NCI-H748 (cell line): ENCODE measurements around the gene TP53.
A peak's percentile ranks its signal among the peaks of the same experiment; 100 is the strongest.
"Not testable (repeated sequence)": the region's sequence is repeated elsewhere in the genome, so short reads cannot be mapped to it uniquely, and the experiment has no call there.

Source experiments
- DNase-seq: peaks from one replicate; lab custom pipeline; 2025; ENCODE audit not compliant: unreplicated experiment; lab: John Stamatoyannopoulos, UW

TP53 gene

DNA sequence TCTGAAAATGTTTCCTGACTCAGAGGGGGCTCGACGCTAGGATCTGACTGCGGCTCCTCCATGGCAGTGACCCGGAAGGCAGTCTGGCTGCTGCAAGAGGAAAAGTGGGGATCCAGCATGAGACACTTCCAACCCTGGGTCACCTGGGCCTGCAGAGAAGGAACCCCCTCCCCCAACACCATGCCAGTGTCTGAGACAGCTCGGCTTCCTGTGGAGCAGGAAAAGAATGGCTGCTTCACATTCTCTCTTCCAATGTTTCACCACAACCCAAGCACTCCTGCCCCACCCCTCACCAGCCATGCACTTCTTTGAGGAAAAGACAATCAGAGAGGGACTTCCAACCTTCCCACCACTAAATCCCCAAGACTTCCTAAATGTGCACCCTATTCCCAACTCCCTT lies 10.8 kb downstream of the TP53 start:
- no peak for DNase-seq

DNA sequence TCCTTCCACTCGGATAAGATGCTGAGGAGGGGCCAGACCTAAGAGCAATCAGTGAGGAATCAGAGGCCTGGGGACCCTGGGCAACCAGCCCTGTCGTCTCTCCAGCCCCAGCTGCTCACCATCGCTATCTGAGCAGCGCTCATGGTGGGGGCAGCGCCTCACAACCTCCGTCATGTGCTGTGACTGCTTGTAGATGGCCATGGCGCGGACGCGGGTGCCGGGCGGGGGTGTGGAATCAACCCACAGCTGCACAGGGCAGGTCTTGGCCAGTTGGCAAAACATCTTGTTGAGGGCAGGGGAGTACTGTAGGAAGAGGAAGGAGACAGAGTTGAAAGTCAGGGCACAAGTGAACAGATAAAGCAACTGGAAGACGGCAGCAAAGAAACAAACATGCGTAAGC lies 12.4 kb downstream of the TP53 start:
- no peak for DNase-seq

DNA sequence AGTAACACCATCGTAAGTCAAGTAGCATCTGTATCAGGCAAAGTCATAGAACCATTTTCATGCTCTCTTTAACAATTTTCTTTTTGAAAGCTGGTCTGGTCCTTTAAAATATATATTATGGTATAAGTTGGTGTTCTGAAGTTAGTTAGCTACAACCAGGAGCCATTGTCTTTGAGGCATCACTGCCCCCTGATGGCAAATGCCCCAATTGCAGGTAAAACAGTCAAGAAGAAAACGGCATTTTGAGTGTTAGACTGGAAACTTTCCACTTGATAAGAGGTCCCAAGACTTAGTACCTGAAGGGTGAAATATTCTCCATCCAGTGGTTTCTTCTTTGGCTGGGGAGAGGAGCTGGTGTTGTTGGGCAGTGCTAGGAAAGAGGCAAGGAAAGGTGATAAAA lies 14.1 kb downstream of the TP53 start:
- peak; percentile 16 for DNase-seq

DNA sequence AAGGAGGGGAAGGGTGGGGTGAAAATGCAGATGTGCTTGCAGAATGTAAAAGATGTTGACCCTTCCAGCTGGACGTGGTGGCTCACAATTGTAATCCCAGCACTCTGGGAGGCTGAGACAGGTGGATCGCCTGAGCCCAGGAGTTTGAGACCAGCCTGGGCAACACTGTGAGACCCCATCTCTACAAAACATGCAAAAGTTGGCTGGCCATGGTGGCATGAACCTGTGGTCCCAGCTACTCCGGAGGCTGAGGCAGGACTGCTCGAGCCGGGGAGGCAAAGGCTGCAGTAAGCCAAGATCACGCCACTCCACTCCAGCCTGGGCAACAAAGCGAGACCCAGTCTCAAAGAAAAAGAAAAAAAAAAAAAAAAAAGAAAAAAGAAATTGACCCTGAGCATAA lies 18.8 kb downstream of the TP53 start:
- DNase-seq, result no peak

DNA sequence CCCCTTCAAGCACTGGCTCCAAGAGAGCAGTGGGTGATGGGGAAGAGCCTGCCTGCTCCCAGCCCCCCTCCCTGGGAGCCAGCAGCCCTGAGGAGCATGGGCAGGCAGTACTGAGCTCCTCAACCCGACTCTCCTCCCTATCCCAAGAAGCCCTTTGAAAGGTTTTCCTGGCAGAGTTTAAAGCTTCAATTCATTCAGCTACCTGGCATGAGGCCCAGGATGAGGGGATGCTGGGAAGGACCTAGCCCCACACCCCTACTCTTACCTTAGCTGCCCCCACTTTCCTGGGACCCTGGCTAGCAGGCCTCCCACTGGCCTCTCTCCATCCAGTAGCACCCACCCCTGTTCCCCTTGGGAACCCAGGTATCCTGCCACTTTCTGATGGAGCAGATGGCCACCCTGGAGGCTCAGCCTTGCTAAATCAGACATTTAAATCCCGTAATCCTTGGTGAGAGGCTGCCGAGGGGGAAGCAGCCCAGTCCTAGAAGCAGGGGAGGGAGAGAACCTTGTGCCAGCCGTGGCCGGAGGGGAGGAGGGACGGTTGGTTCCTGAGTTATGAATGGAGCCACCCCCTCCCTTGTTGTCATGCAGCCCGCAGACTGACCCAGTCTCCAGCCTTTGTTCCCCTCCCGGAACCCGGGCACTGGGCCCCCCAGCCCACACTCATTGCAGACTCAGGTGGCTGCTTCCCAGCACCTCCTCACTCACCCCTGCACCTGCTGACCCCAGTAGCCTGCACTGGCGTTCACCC lies 19.5 kb downstream of the TP53 start:
- no peak for DNase-seq

DNA sequence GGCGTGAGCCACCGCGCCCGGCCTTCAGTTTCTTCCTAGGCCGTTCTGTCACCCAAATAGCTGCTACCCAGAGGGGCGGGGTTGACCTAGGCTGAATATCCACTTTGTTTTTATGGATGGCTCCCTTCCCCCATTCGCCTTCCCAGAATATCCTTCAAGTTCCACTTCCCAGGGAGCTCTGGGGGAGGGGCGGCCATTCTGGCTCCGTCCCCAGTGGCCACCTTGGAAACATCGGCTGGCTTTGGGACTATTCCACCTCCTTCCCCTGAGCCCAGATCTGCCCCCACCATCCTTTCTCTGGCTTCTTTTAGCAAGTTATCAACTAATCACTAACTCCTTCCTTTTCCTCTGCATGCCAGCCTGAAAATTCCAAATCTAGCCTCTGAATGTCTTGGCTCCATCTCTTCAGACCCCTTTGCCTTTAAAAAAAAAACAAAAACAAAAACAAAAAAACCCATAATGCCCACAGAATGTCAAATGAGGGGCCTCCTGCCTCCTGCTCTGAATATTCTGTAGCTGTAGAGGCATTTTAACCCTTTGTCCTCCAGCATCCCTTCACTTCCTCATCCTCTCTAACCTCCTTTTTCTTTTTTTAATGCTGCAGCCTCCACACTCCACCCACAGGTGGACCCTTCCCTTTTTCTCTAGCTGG lies 30.2 kb downstream of the TP53 start:
- DNase-seq, result no peak

DNA sequence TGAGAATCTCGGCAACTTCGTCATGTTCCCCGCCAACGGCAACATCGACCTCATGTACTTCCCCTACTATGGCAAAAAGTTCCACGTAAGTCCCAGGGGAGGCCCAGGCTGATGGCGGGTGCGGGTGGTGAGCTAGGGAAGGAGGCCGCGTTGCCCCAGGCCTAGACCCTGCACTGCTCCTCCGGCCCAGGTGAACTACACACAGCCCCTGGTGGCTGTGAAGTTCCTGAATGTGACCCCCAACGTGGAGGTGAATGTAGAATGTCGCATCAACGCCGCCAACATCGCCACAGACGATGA lies 31.8 kb downstream of the TP53 start:
- DNase-seq, result no peak

DNA sequence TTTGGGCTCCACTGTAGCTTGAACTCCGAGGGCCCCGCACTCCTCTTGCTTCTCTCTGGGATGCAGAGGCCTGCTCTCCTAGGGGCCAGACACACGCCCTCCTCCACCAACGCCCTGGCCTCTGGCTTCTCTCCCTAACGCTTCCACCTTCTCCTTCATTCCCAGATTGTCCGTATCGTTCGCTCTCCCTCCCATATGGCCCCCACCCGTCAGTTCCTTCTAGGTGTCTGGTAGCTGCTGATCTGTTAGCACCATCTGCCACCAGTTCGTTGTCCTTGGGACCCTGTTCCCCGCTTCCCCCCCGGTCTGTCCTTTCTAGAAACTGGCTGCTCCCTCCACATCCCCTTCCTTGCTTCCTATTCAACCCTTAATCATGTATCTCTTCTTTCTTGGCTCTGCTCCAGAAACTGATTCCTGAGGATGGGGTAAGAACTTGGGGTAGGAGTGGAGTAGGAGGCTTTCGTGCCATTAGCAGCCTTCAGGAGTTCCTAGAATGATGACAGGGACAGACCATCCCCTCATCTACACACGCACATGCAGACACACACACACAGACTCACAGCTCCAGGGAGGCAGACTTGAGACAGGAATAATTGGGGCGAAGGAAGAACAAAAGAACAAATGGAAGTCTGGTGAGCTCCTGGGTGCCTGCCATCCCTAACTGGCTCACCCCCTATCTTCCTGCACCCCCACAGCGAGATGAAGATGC lies 32.3 kb downstream of the TP53 start:
- DNase-seq, result no peak

DNA sequence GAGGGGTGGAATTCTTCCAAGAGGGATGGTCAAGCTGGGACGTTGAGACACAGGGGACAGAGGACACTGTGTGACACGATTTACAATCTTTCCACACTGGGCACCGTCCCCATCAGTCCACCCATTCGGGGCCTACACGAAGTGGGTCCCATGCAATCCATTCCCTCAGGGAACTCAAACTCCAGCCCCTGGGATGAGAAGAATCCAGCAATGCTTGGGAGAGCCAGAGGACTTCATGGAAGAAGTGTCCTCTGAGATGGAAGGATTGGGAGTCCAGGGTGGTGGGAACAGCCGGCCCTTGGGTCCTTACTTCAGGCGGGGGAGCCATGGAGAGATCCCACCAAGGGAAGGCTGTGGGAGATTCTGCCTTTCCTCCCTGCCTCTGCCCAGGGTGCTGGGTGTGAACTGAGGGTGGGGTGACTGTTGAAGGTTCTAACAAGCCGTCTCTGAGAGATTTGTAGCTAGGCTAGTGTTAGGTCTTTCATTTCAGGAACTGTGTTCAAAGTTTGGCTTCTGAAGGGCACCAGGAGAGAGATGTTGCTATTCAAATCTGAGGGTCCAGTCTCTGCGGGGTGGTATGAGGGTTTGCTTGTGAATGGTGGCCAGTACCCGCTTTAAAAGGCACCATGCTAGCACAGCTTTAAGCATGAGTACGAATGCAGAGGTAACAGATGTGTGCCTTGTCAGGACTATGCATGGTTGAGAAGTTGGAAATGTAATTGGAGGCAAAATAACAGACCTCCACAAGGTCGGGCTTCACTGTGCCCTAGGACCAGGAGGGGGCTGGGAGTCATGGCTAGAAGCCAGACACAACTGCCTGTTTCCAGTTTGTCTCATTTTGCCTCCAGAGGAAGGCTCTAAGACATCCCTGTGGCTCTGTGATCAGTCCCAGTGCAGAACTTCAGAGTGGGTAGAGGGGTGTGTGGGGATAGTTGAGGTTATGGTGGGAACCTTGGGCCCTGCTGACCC lies 34.6 kb downstream of the TP53 start:
- DNase-seq, result no peak

DNA sequence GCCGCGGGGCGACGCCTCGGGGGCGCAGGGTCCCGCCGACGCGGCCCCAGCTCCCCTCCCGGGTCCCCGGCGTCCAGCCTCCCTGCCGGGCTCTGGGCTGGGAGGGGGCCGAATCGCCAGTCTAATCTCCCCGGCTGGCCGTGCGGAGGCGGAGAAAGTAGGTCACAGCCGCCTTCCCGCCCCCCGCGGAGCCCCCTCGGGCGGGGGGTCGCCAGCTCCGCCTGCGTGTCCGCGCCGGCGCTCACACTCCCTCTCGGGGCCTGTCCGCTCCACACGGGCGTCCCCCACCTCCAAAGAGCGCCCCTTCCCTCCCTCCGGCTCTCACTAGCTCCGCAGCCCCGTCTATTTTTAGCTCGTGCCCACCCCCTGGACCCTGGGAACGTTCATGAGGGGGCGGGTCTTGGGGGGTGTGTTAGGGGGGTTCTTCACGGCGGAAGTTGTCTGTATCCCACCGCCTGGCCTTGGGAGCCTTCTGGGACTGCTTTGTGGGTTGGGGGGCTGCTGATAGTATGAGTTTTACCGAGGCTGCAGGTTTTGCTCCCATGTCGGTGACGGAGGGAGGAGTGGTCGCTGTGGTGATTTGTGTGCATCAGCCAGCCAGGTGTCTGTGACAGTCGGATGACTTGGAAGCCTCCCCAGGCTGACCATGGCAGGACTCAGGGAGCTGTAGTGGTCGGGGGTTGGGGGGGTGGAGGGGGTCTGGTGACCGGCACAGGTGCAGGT lies 35.5 kb downstream of the TP53 start:
- DNase-seq, result peak; percentile 58

DNA sequence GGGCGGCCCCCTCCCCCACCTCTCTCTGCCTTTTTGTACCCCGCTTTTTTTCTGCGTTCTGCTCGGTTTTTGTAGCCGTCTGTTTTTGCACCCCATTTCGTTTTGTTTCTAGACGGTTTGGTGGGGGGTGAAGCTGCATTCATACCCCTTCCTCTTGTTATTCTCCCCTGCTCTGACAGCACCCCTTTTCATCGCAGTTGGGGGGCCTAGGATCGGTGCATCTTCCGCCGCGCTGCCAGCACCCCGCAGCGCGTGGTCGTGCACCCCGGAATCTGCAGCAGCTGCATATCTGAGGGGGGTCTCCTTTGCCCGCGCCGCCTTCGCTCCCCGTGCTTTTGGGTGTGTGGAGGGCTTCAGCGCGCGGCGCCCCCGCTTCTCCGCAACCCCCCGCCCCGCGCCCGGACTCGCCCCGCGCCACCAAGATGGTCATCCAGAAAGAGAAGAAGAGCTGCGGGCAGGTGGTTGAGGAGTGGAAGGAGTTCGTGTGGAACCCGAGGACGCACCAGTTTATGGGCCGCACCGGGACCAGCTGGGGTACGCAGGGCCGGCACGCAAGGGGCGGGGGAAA lies 36.1 kb downstream of the TP53 start:
- DNase-seq, result peak; percentile 49

DNA sequence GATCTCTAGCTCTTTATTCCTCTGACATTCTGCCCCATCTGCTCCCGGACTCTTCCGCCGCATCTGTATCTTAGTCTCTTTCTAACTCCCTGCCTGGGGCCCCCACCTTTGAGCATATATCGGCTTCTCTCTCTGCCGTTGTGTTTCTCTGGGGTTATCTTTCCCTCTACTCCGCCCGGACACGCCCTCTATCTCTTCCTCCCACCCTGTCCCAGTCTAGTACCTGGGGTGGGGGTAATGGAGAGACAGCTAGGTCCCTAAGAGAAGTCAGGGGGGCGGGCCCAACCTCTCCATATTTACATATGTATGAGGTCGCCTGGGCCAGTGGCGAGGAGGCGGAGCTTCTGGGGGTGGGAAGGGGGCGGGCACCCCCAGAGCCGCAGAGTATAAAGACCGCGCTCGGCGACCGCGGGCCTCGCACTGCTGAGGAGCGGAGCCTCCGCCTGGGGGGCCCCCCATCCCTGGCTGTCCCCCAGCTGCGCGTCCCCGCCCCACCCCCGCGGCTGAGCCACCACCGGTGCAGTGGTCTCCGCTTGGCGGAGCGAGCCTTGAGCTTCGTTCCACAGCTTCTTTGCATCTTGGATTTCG lies 36.7 kb downstream of the TP53 start, which contains the start of gene ATP1B2:
TSS of gene ATP1B2 (plus strand) at position 418 of the 588 bp plus-strand sequence. CDS start 593 bp downstream, outside the sequence.
- DNase-seq, result peak; percentile 95

DNA sequence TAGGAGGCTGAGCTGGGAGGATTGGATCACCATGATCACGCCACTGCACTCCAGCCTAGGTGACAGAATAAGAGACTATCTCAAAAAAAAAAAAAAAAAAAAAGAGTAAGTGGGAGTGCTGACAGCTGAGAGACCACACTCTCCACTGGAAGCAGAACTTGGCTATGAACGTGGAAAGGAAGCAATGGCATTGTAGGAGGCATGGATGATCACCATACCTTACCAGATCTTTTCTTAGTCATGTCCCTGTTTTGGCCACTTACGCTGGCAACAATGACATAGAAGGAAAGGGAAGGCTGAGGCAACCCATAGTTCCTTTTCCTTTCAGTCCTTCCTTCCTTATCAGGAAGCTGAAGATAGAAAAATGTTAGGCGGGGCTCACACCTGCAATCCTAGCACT lies 40.3 kb downstream of the TP53 start:
- no peak for DNase-seq

DNA sequence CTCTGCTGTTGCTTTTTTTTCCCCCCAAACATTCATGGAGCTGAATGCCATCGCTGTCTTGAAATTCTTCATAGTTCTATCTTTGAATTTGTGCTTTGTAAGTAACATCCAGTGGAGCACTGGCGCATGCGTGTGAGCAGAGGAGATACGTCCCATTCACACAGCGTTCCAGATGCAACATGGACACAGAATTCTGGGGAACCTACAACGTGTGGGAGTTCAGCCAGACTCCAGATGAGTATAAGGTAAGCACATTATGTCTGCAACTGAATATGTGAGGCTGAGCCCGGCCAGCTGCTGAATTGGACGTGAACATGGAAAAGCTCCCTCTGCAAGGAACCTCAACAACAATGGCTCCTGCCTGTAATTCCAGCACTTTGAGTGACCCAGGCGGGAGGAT lies 40.8 kb downstream of the TP53 start:
- no peak for DNase-seq

DNA sequence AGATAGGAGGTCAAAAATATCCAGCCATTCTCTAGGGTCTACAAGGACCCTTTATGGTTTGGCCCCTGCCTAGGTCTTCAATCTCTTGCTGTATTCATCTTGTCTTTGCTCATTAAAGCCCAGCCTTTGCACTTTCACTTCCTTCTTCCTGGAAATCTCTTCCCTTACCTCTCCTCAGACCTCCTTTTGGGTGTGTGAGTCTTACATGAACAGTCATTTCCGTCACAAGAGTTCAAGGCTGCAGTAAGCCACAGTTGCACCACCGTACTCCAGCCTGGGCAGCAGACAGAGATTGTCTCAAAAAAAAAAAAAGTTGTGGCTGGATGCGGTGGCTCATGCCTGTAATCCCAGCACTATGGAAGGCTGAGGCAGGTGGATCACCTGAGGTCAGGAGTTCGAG lies 42.5 kb downstream of the TP53 start:
- no peak for DNase-seq

DNA sequence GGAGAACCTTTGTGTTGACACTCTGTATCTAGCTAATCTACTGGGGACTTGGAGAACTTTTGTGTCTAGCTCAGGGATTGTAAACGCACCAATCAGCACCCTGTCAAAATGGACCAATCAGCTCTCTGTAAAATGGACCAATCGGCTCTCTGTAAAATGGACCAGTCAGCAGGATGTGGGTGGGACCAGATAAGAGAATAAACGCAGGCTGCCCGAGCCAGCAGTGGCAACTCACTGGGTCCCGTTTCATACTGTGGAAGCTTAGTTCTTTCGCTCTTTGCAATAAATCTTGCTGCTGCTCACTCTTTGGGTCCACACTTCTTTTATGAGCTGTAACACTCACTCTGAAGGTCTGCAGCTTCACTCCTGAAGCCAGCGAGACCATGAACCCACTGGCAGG lies 45.7 kb downstream of the TP53 start:
- not testable (repeated sequence) for DNase-seq

DNA sequence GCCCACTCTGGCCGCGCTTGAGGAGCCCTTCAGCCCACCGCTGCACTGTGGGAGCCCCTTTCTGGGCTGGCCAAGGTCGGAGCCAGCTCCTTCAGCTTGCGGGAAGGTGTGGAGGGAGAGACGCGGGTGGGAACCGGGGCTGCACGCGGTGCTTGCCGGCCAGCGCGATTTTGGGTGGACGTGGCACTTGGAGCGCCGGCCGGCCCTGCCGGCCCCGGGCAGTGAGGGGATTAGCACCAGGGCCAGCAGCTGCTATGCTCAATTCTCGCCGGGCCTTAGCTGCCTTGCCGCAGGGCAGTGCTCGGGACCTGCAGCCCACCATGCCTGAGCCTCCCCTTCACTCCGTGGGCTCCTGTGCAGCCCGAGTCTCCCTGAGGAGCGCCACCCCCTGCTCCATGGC lies 46.5 kb downstream of the TP53 start:
- no peak for DNase-seq

DNA sequence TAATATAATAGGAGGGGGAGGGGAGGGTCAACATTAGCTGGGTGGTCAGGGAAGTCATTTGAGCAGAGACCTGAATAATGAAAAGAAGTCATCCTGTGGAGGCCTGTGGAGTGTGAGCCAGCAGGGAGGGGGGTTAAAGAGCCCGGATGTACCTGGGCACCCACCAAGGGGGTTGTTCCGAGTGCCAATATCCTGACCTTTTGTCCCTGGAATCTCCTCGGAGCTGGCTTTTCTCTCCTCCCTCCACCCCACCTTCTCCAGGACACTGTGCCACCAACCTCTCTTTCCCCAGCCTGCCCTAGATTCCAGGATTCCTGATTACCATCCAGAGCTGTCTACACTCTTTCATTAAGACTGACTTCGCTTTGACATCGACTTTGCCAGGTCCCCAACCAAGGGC lies 51.1 kb downstream of the TP53 start:
- no peak for DNase-seq

DNA sequence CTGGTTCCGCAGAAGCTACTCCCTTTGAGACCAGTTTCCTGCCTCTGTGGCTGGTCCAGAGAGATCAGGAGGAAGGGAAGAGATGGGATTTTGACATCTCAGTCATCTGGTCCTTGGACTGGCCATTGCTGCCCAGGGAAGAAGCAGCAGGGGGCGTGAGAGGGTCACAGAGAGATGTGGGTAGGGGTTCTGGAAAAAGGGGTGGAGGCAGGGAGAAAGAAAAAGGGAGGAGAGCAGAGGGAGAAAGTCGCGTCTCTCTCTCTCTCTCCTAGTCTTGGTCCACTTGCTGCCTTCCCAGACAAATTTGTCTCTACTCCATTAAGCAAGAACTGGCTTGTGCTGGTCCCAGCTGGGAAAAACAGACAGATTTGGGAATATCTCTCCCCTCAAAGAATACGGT lies 52.9 kb downstream of the TP53 start:
- DNase-seq, result peak; percentile 57

DNA sequence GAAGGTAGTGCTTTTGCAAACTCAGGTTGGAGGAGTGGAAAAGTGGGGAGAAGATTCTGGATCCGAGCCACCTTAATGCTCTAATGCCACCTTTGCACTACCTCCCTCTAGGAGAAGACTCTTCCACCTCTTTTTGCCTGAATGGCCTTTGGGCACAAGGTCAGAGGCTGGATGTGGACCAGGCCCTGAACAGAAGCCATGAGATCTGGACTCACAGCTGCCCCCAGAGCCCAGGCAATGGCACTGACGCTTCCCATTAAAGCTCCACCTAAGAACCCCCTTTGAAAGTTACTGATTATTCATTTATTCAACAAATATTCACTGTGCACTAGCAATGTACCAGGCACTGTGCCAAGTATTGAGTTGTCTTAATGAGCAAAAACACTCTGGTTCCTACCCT lies 54.2 kb downstream of the TP53 start:
- no peak for DNase-seq
